A549 (cell line): Measurements from ENCODE around the gene DNMT3L. TPM values are rescaled to one million over a fixed set of nuclear protein-coding genes. Genes with fewer than 3 reads are reported as not detected.

ENCODE experiments used
- ATAC-seq, 2 experiments: fragments of 200-7000 bp in 1 of 2; fragments of >200 bp in 1 of 2; cut with Nextera tagmentation in 1 of 2; cut with Tn5 transposase in 1 of 2; 3 replicates each; pipeline versions ENCODE4 v1.8.0 to v1.9.1; 2018 to 2020; ENCODE audit warnings: mild to moderate bottlenecking in 1 of 2, moderate library complexity in 1 of 2
- CTCF ChIA-PET: fragments of 300-600 bp; sonication (Branson Sonifier 250); formaldehyde crosslinking; extraction: SDS; loops from one replicate; lab custom pipeline; 2021; ENCODE audit warnings: antibody characterized with exemption, inconsistent platforms; lab: Yijun Ruan, JAX
- POLR2A ChIA-PET: fragments of 350-600 bp; formaldehyde crosslinking; extraction: SDS; loops from one replicate; lab custom pipeline; 2021; ENCODE audit warnings: antibody characterized with exemption, inconsistent platforms; lab: Yijun Ruan, JAX
- DNase-seq, 2 experiments: peaks; one replicate each; pipeline versions ENCODE4 v3.0.0 to v3.0.0-alpha.2; 2011 to 2016; ENCODE audit warnings: low read depth in 1 of 2, low spot score in 1 of 2
- FAIRE-seq: peaks from 2 replicates; lab custom pipeline; 2011; peaks lifted over from hg19 to GRCh38; lab: Jason Lieb, UNC
- H3K27ac ChIP-seq, 2 experiments: fragments of >200 bp; sonication (Bioruptor Twin); formaldehyde crosslinking; 3 replicates each; pipeline ENCODE4 v1.5.1; 2016 to 2017
- H3K4me1 ChIP-seq: fragments of >200 bp; sonication (Bioruptor Twin); formaldehyde crosslinking; 3 replicates; pipeline ENCODE4 v1.6.1; 2016
- H3K4me2 ChIP-seq: fragments of >200 bp; sonication (Bioruptor Twin); formaldehyde crosslinking; 3 replicates; pipeline ENCODE4 v1.6.1; 2016
- H3K4me3 ChIP-seq: fragments of >200 bp; sonication (Bioruptor Twin); formaldehyde crosslinking; 3 replicates; pipeline ENCODE4 v1.5.1; 2016
- H3K9me3 ChIP-seq: fragments of >200 bp; sonication (Bioruptor Twin); formaldehyde crosslinking; 3 replicates; pipeline ENCODE4 v1.6.1; 2016
- CBX2 ChIP-seq: fragments of 200-600 bp; sonication (generic); IDR thresholded peaks from 2 replicates; pipeline ENCODE4 v1.6.1; 2016; ENCODE audit warnings: low read depth, mild to moderate bottlenecking, borderline replicate concordance
- FOSL2 ChIP-seq, 2 experiments: fragments of 450-650 bp in 1 of 2; fragments of >200 bp in 1 of 2; sonication (Bioruptor Twin) in 1 of 2; formaldehyde crosslinking; IDR thresholded peaks; 2 replicates each; pipeline versions ENCODE4 v1.5.0 to v1.6.1; 2016 to 2020; ENCODE audit warnings: mild to moderate bottlenecking in 1 of 2, moderate library complexity in 1 of 2
- FOXS1 ChIP-seq: fragments of 250-450 bp; sonication (Bioruptor Pico); IDR thresholded peaks from 2 replicates; pipeline ENCODE4 v1.5.0; 2020; ENCODE audit warnings: mild to moderate bottlenecking, moderate library complexity
- HOXB13 ChIP-seq: fragments of 250-450 bp; sonication (Bioruptor Pico); IDR thresholded peaks from 2 replicates; pipeline ENCODE4 v1.5.0; 2020; ENCODE audit warnings: low read depth, mild to moderate bottlenecking, moderate library complexity
- JUN ChIP-seq, 2 experiments: fragments of >200 bp; sonication (Bioruptor Twin); formaldehyde crosslinking; IDR thresholded peaks; 2 replicates in 1 of 2; 3 replicates in 1 of 2; pipeline ENCODE4 v1.6.1; 2016 to 2017
- KDM1A ChIP-seq: fragments of 200-600 bp; sonication (generic); IDR thresholded peaks from 2 replicates; pipeline ENCODE4 v1.6.1; 2016; ENCODE audit warnings: low read depth, mild to moderate bottlenecking
- MAFK ChIP-seq: fragments of 450-650 bp; IDR thresholded peaks from 2 replicates; pipeline ENCODE4 v1.6.1; 2014; ENCODE audit not compliant: partially characterized antibody
- MYC ChIP-seq: IDR thresholded peaks from 2 replicates; pipeline ENCODE4 v1.6.1; 2012; ENCODE audit warnings: mild to moderate bottlenecking, inconsistent platforms, low read length, improper control_type of control experiment, borderline replicate concordance
- NFE2L2 ChIP-seq: fragments of 150-350 bp; conservative IDR thresholded peaks from 2 replicates; pipeline ENCODE4 v1.6.1; 2014; ENCODE audit warnings: low read length
- POLR2A ChIP-seq: IDR thresholded peaks from 2 replicates; pipeline ENCODE4 v1.6.1; 2012; ENCODE audit warnings: mild to moderate bottlenecking, low read length
- RAD21 ChIP-seq, 2 experiments: fragments of >200 bp in 1 of 2; sonication (Bioruptor Twin) in 1 of 2; formaldehyde crosslinking in 1 of 2; IDR thresholded peaks in 1 of 2; conservative IDR thresholded peaks in 1 of 2; 2 replicates in 1 of 2; 3 replicates in 1 of 2; pipeline ENCODE4 v1.6.1; 2012 to 2018; ENCODE audit warnings: inconsistent platforms in 1 of 2
- RARB ChIP-seq: fragments of 250-450 bp; sonication (Bioruptor Pico); IDR thresholded peaks from 2 replicates; pipeline ENCODE4 v1.8.0; 2021; ENCODE audit warnings: mild to moderate bottlenecking, moderate library complexity
- RCOR1 ChIP-seq: fragments of 150-350 bp; IDR thresholded peaks from 2 replicates; pipeline ENCODE4 v1.6.1; 2014; ENCODE audit warnings: antibody characterized with exemption, low read length, low read depth
- RNF2 ChIP-seq: fragments of 200-600 bp; sonication (generic); IDR thresholded peaks from 2 replicates; pipeline ENCODE4 v1.6.1; 2016; ENCODE audit warnings: low read depth, mild to moderate bottlenecking, antibody characterized with exemption, moderate library complexity, borderline replicate concordance
- SREBF2 ChIP-seq: fragments of 450-650 bp; IDR thresholded peaks from 2 replicates; pipeline ENCODE4 v1.6.1; 2014; ENCODE audit warnings: mild to moderate bottlenecking, moderate library complexity
- TP53 ChIP-seq: fragments of 250-450 bp; sonication (Bioruptor Pico); IDR thresholded peaks from 2 replicates; pipeline ENCODE4 v1.5.0; 2021; ENCODE audit warnings: mild to moderate bottlenecking, moderate library complexity
- ZNF302 ChIP-seq: fragments of 250-450 bp; sonication (Bioruptor Pico); IDR thresholded peaks from 2 replicates; pipeline ENCODE4 v1.9.0; 2021; ENCODE audit warnings: inconsistent platforms, mild to moderate bottlenecking, moderate library complexity
- WGBS: methylation state at CpG from one replicate; pipeline ENCODE4 v1.1.6; 2017; ENCODE audit errors: missing lambda C conversion rate; 5-methylcytosine and 5-hydroxymethylcytosine counted together
- polyA plus RNA-seq, 4 experiments: library from polyadenylated mRNA; depleted of rRNA in 3 of 4; stranded (reverse); fragments of >200 nt; fragmentation: RNase III in 1 of 4; extraction: RNeasy Plus Mini Kit Qiagen cat#74134 plus additional on column Dnase treatment in 1 of 4; gene quantifications; 2 replicates in 3 of 4; 3 replicates in 1 of 4; pipeline ENCODE4 v1.2.3, GENCODE V29; 2011 to 2017
- TF ChIP-seq, protein P1 (sequence below): fragments of >200 bp; sonication (Bioruptor Twin); formaldehyde crosslinking; IDR thresholded peaks from 3 replicates; pipeline ENCODE4 v1.5.1; 2016
- TF ChIP-seq, protein P2 (sequence below): fragments of 200-600 bp; sonication (generic); IDR thresholded peaks from 2 replicates; pipeline ENCODE4 v1.6.1; 2016; ENCODE audit warnings: antibody characterized with exemption, mild to moderate bottlenecking, moderate library complexity
- TF ChIP-seq, protein P3 (sequence below): IDR thresholded peaks from 2 replicates; pipeline ENCODE4 v1.6.1; 2012

DNMT3L gene
- polyA plus RNA-seq, 2 of the 4 experiments (the other 2 are of a cell fraction) = not detected

DNA sequence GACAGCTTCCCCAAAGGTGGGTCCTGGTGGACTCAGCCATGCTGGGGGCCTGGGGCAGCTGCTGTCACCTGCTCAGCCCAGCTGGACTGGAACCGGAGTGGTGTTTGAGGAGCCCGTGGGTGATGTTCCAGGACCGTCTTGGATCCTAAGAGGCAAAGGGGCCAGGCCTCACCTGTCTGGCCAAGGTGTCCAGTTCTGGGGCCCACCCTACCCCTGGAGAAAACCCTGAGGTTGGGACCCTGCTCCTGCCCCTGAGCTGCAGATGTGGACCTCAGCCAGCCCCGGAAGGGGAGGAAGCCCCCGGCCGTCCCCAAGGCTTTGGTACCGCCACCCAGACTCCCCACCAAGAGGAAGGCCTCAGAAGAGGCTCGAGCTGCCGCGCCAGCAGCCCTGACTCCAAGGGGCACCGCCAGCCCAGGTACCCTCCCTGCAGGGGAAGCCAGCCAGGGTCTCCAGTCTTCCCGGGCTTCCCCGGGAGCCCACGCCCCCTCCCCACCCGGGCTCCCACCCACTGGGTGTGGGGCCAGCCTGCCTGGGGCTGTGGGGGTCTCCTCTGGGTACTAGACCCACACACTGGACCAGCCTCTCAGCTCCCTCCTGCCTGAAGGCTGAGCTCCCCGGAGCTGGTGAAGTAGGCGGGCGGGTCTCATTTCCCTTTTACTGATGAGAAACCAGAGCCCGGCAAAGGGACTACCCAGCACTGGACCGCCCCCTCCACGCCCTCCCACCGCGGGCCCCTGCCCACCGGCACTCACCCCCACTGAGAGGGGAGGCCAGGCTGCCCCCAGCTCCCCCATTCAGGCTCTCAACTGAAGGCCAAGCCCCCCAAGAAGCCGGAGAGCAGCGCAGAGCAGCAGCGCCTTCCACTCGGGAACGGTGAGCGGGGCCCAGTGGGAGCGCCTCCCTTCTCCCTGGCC lies 25.3 kb upstream of the DNMT3L start:
- ChIA-PET CTCF (interaction anchor here (1.2 to 2.3 kb wide), 3 partner anchors 10 to 14 kb away, joined by 3 to 11 read pairs (median 7); no protein-coding TSS in a partner anchor), POLR2A (no interaction called here)
- FAIRE-seq (no peak), ATAC-seq (no peak), DNase-seq (no peak)
- 60% methylated on average over 3 of the region's 31 CpGs for WGBS
- H3K4me1 ChIP-seq = no peaks in the 10 kb centered on the region
- no peak overlapping the region for H3K4me3 ChIP-seq
- no peak overlapping the region for H3K4me2 ChIP-seq
- H3K27ac ChIP-seq = no peak overlapping the region
- no peaks in the 10 kb centered on the region for H3K9me3 ChIP-seq
- TF ChIP-seq HOXB13 (CRISPR knock-in tag) (no peak), RARB (CRISPR knock-in tag) (no peak), TP53 (CRISPR knock-in tag) (no peak), FOSL2 (IDR thresholded peaks at IDR 0.05) (no peak), FOSL2 (CRISPR knock-in tag; IDR thresholded peaks at IDR 0.05) (no peak), JUN (IDR thresholded peaks at IDR 0.05) (no peak), NFE2L2 (no peak), RAD21 (conservative IDR thresholded peaks at IDR 0.05 in 1 of 2, IDR thresholded peaks at IDR 0.05 in 1 of 2) (no peak), POLR2A (no peak), SREBF2 (no peak), FOXS1 (CRISPR knock-in tag) (no peak), MYC (no peak), CBX2 (no peak), RNF2 (no peak), ZNF302 (CRISPR knock-in tag) (no peak), MAFK (no peak), RCOR1 (no peak), KDM1A (no peak)
- TF ChIP-seq, protein P1, sequence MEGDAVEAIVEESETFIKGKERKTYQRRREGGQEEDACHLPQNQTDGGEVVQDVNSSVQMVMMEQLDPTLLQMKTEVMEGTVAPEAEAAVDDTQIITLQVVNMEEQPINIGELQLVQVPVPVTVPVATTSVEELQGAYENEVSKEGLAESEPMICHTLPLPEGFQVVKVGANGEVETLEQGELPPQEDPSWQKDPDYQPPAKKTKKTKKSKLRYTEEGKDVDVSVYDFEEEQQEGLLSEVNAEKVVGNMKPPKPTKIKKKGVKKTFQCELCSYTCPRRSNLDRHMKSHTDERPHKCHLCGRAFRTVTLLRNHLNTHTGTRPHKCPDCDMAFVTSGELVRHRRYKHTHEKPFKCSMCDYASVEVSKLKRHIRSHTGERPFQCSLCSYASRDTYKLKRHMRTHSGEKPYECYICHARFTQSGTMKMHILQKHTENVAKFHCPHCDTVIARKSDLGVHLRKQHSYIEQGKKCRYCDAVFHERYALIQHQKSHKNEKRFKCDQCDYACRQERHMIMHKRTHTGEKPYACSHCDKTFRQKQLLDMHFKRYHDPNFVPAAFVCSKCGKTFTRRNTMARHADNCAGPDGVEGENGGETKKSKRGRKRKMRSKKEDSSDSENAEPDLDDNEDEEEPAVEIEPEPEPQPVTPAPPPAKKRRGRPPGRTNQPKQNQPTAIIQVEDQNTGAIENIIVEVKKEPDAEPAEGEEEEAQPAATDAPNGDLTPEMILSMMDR = no peak
- TF ChIP-seq, protein P2, sequence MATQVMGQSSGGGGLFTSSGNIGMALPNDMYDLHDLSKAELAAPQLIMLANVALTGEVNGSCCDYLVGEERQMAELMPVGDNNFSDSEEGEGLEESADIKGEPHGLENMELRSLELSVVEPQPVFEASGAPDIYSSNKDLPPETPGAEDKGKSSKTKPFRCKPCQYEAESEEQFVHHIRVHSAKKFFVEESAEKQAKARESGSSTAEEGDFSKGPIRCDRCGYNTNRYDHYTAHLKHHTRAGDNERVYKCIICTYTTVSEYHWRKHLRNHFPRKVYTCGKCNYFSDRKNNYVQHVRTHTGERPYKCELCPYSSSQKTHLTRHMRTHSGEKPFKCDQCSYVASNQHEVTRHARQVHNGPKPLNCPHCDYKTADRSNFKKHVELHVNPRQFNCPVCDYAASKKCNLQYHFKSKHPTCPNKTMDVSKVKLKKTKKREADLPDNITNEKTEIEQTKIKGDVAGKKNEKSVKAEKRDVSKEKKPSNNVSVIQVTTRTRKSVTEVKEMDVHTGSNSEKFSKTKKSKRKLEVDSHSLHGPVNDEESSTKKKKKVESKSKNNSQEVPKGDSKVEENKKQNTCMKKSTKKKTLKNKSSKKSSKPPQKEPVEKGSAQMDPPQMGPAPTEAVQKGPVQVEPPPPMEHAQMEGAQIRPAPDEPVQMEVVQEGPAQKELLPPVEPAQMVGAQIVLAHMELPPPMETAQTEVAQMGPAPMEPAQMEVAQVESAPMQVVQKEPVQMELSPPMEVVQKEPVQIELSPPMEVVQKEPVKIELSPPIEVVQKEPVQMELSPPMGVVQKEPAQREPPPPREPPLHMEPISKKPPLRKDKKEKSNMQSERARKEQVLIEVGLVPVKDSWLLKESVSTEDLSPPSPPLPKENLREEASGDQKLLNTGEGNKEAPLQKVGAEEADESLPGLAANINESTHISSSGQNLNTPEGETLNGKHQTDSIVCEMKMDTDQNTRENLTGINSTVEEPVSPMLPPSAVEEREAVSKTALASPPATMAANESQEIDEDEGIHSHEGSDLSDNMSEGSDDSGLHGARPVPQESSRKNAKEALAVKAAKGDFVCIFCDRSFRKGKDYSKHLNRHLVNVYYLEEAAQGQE = no peak
- TF ChIP-seq, protein P3, sequence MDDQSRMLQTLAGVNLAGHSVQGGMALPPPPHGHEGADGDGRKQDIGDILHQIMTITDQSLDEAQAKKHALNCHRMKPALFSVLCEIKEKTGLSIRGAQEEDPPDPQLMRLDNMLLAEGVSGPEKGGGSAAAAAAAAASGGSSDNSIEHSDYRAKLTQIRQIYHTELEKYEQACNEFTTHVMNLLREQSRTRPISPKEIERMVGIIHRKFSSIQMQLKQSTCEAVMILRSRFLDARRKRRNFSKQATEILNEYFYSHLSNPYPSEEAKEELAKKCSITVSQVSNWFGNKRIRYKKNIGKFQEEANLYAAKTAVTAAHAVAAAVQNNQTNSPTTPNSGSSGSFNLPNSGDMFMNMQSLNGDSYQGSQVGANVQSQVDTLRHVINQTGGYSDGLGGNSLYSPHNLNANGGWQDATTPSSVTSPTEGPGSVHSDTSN = no peak
